Heart right ventricle (tissue), 16 donors: Measurements from ENCODE around the gene TMEM253. TPM values are rescaled to one million over a fixed set of nuclear protein-coding genes. Genes with fewer than 3 reads are reported as not detected.

Experiments
- ATAC-seq, 8 donors: fragments of 200-7000 bp; cut with Tn5 transposase; one replicate each; pipeline ENCODE4 v1.9.1; 2020; ENCODE audit warnings: mild to moderate bottlenecking in 8 of 8, moderate library complexity in 8 of 8, moderate number of reproducible peaks in 1 of 8
- DNase-seq, 2 donors: peaks; one replicate each; pipeline ENCODE4 v3.0.0-alpha.2; 2020
- H3K27ac ChIP-seq, 10 donors: fragments of 200-600 bp; sonication (generic) in 2 of 10; one replicate each; pipeline versions ENCODE4 v1.5.0 to v1.8.0; 2020 to 2022; ENCODE audit warnings: mild to moderate bottlenecking in 3 of 10
- H3K27me3 ChIP-seq, 7 donors: fragments of 200-600 bp; one replicate each; pipeline ENCODE4 v1.8.0; 2021 to 2022; ENCODE audit warnings: mild to moderate bottlenecking in 2 of 7
- H3K36me3 ChIP-seq, 9 donors: fragments of 200-600 bp; sonication (generic) in 1 of 9; one replicate each; pipeline versions ENCODE4 v1.5.0 to v1.8.0; 2020 to 2022; ENCODE audit warnings: mild to moderate bottlenecking in 2 of 9
- H3K4me1 ChIP-seq, 9 donors: fragments of 200-600 bp; sonication (generic) in 1 of 9; one replicate each; pipeline versions ENCODE4 v1.5.0 to v1.8.0; 2020 to 2022; ENCODE audit warnings: mild to moderate bottlenecking in 4 of 9
- H3K4me3 ChIP-seq, 10 donors: fragments of 200-600 bp; sonication (generic) in 2 of 10; one replicate each; pipeline versions ENCODE4 v1.5.0 to v1.8.0; 2020 to 2022; ENCODE audit warnings: mild to moderate bottlenecking in 7 of 10, moderate library complexity in 2 of 10
- H3K9me3 ChIP-seq, 11 donors: fragments of 200-600 bp in 10 of 11; sonication (generic) in 2 of 11; one replicate each; pipeline versions ENCODE4 v1.5.0 to v1.8.0; 2013 to 2022; ENCODE audit warnings: mild to moderate bottlenecking in 2 of 11, control low read depth in 1 of 11, moderate library complexity in 1 of 11
- CTCF ChIP-seq, 9 donors: fragments of 200-600 bp; sonication (generic) in 2 of 9; IDR thresholded peaks; one replicate each; pipeline versions ENCODE4 v1.5.0 to v1.8.0; 2021 to 2022; ENCODE audit warnings: antibody characterized with exemption in 9 of 9, mild to moderate bottlenecking in 5 of 9, moderate library complexity in 1 of 9
- WGBS, 2 donors: extraction: QIAGEN DNeasy Blood & Tissue Kit; methylation state at CpG; one replicate each; pipeline ENCODE4 v1.1.7; 2013; ENCODE audit warnings: inconsistent platforms in 1 of 2; 5-methylcytosine and 5-hydroxymethylcytosine counted together
- intact Hi-C, 10 donors: fragments of 100-400 bp; cut with DNase I; formaldehyde crosslinking; loops; one replicate each; pipeline versions ENCODE4 v1.11.1 to v1.14.2; 2022
- polyA plus RNA-seq, 2 donors: library from polyadenylated mRNA; stranded (reverse); fragments of 200-250 nt; gene quantifications; one replicate each; pipeline ENCODE4 v1.2.3, GENCODE V29; 2013
- total RNA-seq, 10 donors: library from RNA; stranded (reverse); fragmentation: NEBNext Ultra II Directional in 3 of 10; extraction: Animal tissue kit (Norgen Biotek cat#: 25700) in 3 of 10; gene quantifications; one replicate each; pipeline versions ENCODE4 v1.2.1 to v1.2.4, GENCODE V29; 2021 to 2023
- donor health status: Arrhythmogenic right ventricular cardiomyopathy.
- donor health status: ischemic (EF 13 %, LVEDD 7.1; RV severe dilation, severe dysfunction).
- donor health status: healthy with polysubstance abuse.
- donor health status: DM: no; HTN: yes; CAD: no.
- donor health status: DM: no; HTN: no; CAD: no.
- donor health status: ischemic (EF 25% LVEDD 6.9; RV normal size, moderate dysfunction).
- donor health status: ischemic (EF 25% LVEDD 5.7; RV mildly dilated, moderate dysfunction).
- donor health status: healthy.
- donor health status: DM: yes; HTN: yes; CAD: no.
- donor health status: Ischemic cardiomyopathy.
- donor health status: ischemic (EF 35%, LVEDD 5.7; RV mildly dilated, moderate dysfunction).
- donor health status: nonischemic (EF 11% LVEDD 7.7; RV severe dilation, severe dysfunction).
- donor health status: DM: yes; HTN: yes; CAD: no.
- donor health status: PGD.
- donor health status: ischemic (EF 29% LVEDD 5.4; RV normal size, mild dysfunction).
- donor health status: nonischemic (EF 23%, LVEDD 6.1; RV moderate dilation, normal function).

Gene TMEM253
- total and polyA plus RNA-seq, 12 donors, result 0.16 to 1.1 (median 0.30) TPM; not detected in 1

GRCh38 chr14:21113369-21113768, 12.5 kb downstream of the TMEM253 start:
- Histone ChIP-seq H3K36me3 (no peaks in the 10 kb centered on the region), H3K9me3 (no peaks in the 10 kb centered on the region), H3K27me3 (peaks cover 0 to 2% (median 0%) of the 10 kb centered on the region in 7 donors), H3K4me1 (no peaks in the 10 kb centered on the region), H3K27ac (no peak overlapping the region), H3K4me3 (no peak overlapping the region)
- no peak for TF ChIP-seq CTCF (IDR thresholded peaks at IDR 0.05)
- no peak for DNase-seq
- no peak for ATAC-seq
- intact Hi-C loops, result loop anchor here in 1 of 10 donors (10.0 kb wide), 1 partner anchor 259 kb away; no protein-coding TSS in a partner anchor
- 94 to 99% methylated on average over 2 of the region's 2 CpGs for WGBS, 2 donors

- Histone ChIP-seq H3K27ac (no peak overlapping the region), H3K9me3 (no peaks in the 10 kb centered on the region), H3K36me3 (no peaks in the 10 kb centered on the region), H3K27me3 (peaks cover 0 to 13% (median 6%) of the 10 kb centered on the region in 7 donors), H3K4me3 (no peak overlapping the region), H3K4me1 (no peaks in the 10 kb centered on the region)
- WGBS, 2 donors, result 93 to 95% methylated on average over 3 of the region's 3 CpGs
- DNase-seq, result no peak
- intact Hi-C loops, result loop anchor here in 1 of 10 donors (10.0 kb wide), 1 partner anchor 264 kb away; no protein-coding TSS in a partner anchor
- TF ChIP-seq CTCF (IDR thresholded peaks at IDR 0.05), result no peak
- no peak for ATAC-seq
These were observed 18.1 kb downstream of the TMEM253 start for GRCh38 chr14:21118933-21119332.

DNA sequence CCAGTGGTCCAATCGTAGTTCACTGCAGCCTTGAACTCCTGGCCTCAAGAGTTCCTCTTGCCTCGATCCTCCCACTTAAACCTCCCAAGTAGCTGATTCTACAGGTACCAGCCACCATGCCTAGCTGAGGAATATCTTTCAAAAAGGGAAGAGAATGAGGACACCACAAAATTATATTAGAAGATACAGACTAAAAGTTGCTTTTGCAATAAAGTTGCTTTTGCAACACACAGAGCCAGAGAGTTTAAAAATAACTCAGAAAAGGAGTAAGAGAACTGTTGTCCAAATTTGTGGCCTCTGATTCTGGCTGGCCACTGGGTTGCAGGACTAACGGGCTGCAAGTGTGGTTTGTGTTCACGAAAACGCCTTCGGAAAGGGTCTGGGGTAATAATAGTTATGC, 19.8 kb downstream of the TMEM253 start:
- DNase-seq (no peak), ATAC-seq (no peak)
- peaks cover 0 to 20% (median 6%) of the 10 kb centered on the region in 7 donors for H3K27me3 ChIP-seq
- intact Hi-C loops, result no loop called here
- H3K9me3 ChIP-seq, result peaks cover 0 to 6% (median 0%) of the 10 kb centered on the region in 11 donors
- H3K36me3 ChIP-seq, result no peaks in the 10 kb centered on the region
- no peak overlapping the region for H3K27ac ChIP-seq
- H3K4me1 ChIP-seq, result no peaks in the 10 kb centered on the region
- no peak overlapping the region for H3K4me3 ChIP-seq
- no peak for TF ChIP-seq CTCF (IDR thresholded peaks at IDR 0.05)
- WGBS, 2 donors, result 70 to 76% methylated on average over 6 of the region's 6 CpGs

DNA sequence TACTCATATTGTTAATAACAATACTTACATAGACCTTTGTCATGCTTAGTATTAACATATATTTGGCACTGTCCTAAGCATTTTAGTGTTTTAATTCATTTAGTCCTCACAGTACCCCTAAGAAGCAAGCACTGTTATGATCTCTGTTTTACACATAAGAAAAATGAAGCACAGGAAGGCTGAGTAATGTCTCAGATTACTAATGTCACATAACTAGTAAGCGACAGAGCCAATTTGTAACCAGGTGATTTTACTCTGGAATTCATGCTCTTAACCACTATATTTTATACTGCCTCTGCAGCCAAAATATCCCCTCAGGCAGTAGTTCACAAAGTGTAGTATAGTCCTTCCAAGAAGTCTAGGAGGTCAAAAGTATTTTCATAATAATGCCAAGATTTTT, 20.3 kb downstream of the TMEM253 start:
- H3K9me3 ChIP-seq, result peaks cover 0 to 6% (median 0%) of the 10 kb centered on the region in 11 donors
- H3K36me3 ChIP-seq, result no peaks in the 10 kb centered on the region
- TF ChIP-seq CTCF (IDR thresholded peaks at IDR 0.05), result no peak
- H3K4me3 ChIP-seq, result no peak overlapping the region
- no peak overlapping the region for H3K27ac ChIP-seq
- WGBS, 2 donors, result 85% methylated on average over 1 of the region's 1 CpG
- H3K4me1 ChIP-seq, result no peaks in the 10 kb centered on the region
- H3K27me3 ChIP-seq, result peaks cover 0 to 24% (median 6%) of the 10 kb centered on the region in 7 donors
- intact Hi-C loops, result no loop called here
- ATAC-seq (no peak), DNase-seq (no peak)
